ENCODE results near the gene PLN.

GRCh38 chr6:118509009-118509617, 39.0 kb upstream of the PLN start:
- TF ChIP-seq CTCF (conservative IDR thresholded peaks at IDR 0.05) = peak; percentile 93
- no peak for TF ChIP-seq EZH2 (IDR thresholded peaks at IDR 0.05; ENCODE audit: low read depth)

All from PC-9 (cell line).